ENCODE measurements around the gene ALX4.

ALX4 gene

DNA sequence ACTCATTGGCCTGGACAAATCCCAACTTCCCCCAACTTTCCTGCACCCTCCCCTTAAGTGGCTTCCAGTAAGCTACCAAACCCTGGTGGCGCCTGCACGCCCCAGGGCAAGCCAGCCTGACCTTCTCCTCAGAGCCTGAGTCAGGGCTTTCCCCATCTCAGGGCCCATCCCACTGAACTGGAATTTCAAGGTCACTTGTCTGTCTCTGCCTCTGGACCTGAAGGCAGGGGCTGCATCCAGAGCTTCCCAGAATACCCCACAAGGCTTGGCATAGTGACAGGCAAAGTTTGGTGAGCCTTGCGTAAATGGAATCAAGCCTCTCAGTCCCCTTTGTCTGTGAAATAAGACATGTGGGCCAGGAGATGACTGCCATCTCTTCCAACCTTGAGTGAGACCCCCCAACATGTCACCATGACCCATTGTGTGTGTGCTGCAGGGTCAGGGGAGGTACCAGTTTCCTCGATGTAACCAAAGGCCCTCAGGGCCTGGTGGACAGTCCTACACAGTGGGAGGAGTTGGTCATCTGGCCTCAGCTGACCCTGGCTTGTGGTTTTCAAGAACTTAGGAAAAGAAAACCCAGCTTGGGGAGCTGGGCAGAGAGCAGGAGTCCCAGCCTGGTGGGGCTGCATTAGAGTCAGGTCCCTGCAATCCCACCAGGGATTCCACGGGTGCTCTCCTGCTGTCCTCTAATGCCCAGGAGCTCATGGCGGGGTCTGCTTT, 8.9 kb downstream of the ALX4 start:
- no peak for DNase-seq (ENCODE audit: low spot score)

DNA sequence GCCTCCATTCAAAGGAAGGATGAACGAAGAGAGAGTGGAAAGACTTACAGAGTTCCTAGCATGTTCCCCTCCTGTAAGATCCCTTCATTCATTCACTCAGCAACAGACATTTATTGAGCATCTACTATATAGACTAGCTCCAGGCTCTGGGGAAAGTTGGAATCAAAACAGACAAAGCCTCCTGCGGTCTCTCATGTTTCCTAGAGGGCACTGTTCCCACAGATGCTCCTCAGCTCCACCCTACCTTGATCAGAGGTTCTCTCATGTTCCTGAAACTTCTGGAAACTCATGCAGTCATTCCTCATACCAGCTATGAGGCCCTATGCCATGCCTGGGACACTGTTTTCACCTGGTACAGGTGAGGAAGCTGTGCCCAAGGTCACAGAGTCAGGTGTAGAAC, 11.1 kb downstream of the ALX4 start:
- DNase-seq (ENCODE audit: low spot score) = no peak

DNA sequence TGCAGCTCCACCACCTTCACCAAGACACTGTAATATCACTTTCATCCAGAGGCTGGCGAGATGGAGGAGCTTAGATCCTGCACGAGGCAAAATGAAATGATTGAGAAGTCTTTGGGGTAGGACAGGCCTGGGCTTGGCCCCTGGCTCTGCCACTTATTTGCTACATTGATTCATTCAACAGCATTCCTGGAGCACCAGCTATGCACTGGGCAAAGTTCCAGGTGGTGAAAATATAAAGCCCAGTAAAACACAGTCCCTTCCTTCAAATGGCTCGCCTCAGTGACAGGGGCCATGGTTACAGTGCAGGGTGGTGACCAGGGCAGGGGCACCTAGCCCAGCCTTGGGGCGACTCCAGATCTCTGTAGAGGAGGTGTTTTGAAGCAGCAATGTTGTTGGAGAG, 19.7 kb downstream of the ALX4 start:
- no peak for DNase-seq (ENCODE audit: low spot score)

DNA sequence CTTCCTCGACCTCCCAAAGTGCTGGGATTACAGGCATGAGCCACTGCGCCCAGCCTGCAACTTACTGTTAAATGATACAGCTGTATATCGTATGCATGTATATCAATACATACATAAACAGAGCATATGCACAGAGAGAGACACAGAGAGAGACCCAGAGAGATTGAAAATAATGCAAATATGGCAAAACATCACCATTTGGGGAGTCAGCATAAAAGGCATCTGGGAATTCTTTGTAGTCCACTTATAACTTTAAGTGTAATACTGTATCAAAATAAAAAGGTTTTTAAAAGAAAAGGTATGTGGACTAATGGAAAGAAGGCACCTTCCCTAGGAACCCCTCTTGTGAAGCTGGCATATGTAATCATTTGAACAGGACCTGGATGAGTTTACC, 21.8 kb downstream of the ALX4 start:
- DNase-seq (ENCODE audit: low spot score) = no peak

DNA sequence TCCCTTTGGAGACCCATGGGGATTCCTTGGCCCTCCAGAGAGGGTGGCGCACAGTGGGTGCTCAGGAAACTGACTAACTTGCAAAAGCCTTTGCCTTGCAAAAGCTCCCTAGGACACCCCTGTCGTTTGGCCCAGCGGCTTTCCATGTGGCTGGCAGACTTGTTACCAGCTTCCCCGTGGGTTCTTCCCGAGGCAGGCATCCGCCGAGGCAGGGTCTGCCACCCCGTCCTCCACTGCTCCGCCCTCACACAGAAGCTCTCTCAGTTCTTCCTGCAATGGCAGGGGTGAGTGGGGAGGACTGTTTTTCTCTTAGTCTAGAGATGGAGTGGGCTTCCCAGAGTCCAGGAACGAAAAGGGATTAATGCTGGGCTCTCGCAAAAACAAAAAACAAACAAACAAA, 23.0 kb downstream of the ALX4 start:
- DNase-seq (ENCODE audit: low spot score) = no peak

DNA sequence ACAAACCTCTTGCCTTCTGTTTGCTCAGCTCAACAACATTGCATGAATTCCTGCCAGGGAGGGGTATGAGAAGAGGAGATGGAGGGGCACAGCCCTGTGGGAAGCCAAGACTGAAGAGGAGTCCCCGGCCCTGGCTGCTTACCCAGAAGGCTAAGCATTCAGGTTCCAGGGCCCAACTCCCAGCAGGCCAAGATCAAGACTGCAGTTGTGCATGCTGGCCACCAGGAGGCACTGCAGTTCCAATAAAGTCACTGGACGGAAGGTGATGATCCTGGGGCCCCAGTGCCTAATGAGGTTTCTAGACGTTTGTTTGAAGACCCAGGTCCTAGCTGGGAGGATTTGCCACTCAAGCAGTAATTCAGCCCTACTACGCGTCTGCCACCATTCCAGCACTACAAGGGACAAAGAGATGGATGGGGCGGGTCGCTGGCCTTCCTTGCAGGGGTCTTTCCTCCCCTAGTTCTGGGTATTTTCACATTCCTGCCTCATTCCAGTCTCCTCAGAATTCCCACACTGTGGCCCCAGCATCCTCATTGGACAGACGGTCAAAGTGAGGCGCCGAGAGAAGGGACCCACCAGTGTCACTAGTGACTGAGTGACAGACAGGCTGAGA, 23.6 kb downstream of the ALX4 start:
- peak; percentile 74 for DNase-seq (ENCODE audit: low spot score)

DNA sequence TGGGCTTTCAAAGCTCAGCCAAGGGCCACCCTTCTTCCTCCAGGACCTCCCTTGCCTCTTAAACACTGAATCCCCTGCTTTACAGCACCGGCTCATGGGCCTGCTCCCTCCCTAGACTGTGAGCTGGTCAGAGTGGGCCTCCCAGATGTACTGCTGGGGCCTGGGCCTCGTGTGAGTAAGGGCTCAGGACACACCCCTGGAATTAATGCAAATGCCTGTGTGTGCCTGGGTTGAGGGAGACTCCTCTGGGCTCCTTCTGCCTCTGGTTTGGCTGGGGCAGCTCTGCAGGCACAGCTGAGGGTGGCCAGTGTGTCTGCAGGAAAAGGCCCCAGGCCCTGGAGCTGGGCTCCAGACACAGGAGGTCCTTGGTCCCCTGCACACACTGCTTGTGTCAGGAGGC, 24.2 kb downstream of the ALX4 start:
- no peak for DNase-seq (ENCODE audit: low spot score)

DNA sequence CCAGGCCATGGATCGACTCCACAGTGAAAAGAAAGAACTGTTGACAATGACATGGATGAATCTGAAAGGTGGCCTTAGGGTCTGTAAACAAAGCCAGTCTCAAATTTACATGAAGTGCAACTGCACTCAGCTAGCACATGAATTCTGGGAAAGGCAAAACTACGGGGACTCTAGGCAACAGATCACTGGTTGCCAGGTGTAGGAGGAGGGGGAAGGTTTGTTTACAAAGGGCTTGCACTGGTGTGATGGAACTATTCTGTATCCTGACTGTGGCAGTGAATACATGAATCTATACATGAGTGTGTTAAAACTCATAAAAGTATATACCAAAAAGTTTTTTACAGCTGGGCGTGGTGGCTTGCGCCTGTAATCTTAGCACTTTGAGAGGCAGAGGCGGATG, 27.3 kb downstream of the ALX4 start:
- DNase-seq (ENCODE audit: low spot score) = no peak

DNA sequence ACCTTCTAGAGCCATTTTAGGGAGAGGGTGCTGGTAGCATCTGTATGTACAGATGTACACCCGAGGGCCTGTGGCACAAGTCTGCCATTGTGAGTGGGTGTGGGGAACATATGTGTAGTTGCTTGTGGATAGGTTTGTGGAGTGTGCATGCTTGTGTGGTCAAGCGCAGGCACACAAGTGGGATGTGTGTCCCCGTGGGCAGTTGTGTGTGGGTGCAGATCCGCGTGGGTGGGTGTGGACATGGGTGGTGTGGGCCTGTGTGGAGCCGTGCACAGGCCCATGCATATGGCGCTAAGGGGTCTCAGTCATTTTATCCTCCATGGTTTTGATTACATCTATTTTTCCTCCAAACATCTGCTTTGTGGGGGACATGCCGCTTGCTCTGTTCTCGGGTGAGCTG, 28.8 kb downstream of the ALX4 start:
- DNase-seq (ENCODE audit: low spot score) = no peak

DNA sequence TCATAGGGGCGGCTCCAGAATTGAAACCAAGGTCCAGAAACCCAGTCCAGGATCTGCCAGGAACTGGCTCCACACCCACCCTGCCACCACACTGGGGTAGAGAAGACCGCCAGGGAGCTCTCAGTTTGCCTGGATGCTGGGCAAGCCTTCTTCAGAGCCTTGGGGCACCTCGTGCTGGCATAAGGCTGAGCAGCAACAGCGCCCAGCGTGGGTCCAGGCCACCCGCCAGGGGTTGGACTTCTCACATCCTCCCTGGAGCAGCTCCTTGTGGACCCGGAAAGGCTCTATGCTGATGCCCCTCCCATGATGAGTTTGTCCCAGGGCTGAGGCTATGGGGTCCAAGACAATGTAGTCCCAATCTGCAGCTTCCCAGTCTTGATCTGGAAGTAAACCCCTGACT, 29.7 kb downstream of the ALX4 start:
- DNase-seq (ENCODE audit: low spot score) = no peak

DNA sequence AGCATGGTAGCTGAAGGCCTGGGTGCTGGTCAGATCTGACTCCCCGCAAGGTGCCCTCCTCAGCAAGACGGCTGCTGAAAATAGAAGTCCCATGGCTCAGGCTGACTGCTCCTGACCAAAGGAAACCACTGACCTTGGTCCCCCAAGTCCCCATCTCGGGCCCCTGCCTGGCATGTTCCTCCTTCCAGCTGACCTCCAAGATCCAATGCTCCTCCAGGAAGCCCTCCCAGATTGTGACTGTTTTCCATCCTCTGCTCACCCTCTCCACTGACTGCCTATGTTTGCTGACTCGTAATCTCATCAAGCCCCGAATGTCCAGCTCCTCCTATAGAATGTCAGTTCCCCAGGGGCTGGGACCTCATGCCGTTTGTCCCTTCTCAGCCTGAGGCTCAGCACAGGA, 30.5 kb downstream of the ALX4 start:
- no peak for DNase-seq (ENCODE audit: low spot score)

DNA sequence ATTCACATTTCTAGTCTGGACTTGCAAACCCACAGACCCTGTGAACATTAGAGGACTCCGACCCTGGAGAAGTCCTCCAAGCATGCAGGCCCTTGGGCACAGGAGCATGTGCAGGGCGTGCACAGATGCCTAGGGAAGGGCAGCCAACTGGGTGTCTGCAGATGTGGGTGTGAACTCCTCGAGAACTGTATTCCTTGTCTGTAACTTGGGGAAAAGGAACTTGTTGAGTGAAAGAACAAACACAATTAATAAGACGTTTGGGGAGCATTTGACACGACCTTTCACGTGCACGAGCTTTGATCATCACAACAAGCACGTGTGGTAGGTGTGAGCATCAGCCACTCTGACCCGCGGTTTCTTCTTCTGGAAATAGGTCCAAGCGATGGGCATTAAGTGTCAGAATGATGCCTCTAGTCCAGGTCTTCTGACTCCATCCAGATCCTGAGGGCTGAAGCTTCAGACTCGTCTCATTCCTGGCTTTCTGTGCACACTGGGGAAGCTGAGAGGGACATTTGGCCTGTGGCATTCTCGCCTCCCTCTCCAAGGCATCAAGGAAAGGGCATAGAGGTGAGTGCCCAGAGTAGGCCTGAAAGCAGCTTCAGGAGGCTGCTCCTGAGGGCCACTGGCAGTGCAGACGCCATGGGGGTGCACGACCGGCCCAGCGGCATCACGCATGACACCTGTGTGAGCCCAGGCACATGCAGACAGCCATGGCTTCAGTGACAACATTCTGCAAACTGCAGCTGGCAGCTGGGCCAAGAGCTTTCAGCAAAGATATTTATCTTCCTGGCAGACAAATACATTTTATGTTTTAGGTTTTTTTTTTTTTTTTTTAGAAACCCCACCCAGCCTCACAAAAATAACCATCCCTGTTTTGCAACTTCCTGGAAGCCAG, 32.5 kb downstream of the ALX4 start:
- no peak for DNase-seq (ENCODE audit: low spot score)

DNA sequence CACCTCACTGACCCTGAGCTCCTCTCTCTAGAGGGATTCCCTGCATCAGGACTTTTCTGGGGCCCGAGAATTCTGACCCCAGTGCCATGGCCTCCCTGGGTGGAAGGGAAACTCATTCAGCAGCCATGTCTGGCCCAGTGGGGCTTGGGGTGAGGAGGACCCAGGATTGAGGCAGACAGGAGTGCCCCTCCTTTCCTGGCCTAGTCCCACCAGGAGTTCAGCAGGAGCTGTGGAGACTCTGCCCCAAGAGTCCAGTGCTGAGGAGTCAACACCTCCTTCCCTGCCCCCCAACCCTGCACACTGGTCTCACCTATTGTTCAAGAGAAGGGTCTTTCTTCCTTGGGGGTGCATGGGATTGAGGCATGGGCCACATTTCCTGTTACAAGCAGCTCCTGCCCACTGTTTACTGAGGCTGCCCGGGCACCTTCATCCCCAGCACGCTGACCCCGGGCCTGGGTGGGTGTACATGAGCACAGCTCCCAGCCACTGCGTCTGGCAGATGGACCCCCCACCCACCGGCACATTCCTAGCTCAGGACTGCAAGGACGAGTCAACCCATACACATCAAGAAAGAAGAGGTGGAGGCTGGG, 33.9 kb downstream of the ALX4 start:
- no peak for DNase-seq (ENCODE audit: low spot score)

DNA sequence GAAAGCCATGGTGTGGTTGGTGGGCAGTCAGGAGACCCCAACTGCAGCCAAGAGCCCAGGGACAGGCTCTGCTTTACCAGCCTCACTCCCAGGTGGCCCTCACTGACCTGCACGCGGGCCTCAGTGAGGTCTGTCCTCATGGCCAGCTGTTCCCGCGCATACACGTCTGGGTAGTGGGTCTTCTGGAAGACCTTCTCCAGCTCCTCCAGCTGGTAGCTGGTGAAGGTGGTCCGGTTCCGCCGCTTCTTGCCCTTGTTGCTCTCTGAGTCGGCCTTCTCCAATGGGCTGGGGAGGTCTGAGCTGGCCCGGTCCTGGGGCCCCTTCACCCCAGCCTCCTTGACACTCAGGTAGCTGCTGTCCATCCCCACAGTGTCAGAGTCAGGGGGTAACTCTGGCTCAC, 34.7 kb downstream of the ALX4 start:
- no peak for DNase-seq (ENCODE audit: low spot score)

DNA sequence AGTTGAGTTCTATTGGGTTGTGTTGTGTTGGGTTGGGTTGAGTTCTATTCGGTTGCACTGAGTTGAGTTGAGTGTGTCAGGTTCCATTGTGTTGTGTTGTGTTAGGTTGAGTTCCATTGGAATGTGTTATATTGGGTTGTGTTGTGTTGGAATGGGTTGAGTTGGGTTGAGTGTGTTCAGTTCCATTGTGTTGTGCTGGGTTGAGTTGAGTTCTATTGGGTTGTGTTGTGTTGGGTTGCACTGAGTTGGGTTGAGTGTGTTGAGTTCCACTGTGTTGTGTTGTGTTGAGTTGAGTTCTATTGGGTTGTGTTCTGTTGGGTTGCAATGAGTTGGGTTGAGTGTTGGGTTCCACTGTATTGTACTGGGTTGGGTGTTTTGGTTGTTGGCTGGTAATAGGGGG, 35.5 kb downstream of the ALX4 start:
- DNase-seq (ENCODE audit: low spot score) = no peak

DNA sequence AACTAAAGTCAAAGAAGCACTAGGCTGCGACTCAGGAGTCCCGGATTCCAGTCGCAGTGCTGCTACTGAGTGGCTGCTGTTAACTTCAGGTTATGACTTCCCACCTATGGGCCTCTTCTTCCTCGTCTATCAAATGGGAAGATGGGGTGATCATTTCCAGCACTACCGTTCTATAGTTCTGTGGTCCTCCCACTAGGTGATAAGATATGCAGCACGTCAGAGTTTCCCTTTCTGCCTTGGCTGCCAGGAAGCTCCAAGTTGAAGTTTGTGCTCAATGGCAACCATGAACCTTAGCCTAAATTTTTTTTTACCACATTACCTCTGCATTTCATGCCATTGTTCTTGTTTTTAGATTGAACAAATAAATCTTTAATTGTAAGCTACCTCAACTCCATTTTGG, 38.7 kb downstream of the ALX4 start:
- DNase-seq (ENCODE audit: low spot score) = no peak

DNA sequence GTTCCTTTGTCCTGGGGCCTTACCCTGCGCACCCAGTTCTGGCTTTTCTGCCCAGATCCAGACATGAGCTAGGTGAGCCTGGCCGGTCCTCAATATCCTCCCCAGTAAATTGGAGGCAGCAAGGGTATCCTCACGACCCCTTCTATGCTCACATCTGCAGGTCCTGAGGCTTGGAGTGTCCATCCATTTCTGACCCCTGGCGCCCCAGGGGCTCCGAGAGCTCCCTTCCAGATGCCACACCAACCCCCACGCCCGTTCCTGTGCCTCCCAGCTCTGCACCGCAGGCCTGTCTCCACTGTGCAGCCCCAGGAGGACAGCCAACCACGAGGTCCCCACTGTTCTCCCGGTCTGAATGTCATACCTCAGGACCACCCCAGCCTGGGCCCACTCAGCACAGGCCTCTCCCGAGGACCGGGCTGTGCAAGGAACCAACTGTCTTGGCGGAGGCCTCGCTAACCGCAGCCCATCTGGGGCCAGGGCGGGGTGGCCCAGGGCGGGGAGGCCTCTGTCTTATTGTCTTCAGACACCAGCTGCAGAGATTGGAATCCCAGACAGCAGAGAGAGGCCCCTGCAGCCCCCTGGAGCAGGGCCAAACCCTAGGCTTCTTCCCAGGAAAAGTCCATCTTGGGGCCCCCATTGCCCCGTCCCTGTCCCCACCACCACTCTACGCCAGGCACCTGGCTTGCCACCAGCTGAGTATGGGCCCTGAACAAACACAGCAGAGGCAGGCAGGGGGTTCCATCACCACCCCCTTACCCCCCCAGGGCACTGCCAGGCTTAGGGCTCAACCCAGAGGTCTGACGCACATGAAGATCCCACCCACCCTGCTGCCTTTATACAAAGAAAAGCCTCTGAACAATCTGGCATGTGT, 39.3 kb downstream of the ALX4 start:
- DNase-seq (ENCODE audit: low spot score) = no peak

DNA sequence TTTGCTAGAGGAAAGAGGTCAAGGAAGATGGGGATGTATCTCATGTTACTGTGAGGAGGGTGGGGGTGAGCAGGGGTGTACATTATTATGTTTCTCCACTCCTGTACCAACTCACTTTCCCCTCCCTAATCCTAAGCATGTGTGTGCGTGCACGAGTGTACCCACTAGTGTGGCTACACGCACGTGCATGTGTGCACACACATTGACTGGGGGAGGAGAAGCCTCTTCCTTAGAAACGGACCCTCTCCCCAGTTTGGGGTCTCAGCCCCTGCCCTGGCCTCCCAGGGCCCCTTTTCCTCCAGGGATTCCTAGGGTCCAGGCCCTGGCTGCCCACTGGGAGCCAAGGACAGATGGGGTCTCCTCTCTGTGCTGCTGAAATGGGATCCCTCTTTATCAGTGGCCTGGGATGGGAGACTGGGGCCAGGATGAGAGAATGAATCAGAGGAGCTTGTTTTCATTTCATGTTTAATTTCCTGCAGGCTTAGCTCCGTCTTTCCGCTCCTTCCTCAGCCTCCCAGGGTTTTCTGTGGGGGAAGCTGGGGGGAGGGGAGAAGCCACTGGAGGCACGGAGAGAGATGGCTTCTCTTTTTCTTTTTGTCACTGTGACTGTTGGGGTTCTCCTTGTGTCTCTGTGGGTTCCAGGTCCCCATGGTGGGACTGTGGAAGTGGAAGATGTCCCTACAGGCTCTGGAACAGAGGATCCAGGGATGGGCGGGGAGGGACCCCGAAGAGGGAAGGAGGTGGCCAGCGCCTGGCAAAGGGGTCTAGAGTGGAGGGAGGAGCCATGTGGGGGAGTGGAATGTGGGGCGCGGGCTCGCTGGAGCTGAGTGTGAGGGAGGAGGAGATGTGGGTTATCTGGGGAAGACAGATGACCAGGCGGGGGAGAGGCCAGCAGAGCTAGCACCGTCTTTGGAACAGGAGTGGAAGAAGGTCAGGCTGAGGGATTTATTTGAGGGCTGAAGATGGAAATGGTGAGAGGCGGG, 40.3 kb downstream of the ALX4 start:
- no peak for DNase-seq (ENCODE audit: low spot score)

DNA sequence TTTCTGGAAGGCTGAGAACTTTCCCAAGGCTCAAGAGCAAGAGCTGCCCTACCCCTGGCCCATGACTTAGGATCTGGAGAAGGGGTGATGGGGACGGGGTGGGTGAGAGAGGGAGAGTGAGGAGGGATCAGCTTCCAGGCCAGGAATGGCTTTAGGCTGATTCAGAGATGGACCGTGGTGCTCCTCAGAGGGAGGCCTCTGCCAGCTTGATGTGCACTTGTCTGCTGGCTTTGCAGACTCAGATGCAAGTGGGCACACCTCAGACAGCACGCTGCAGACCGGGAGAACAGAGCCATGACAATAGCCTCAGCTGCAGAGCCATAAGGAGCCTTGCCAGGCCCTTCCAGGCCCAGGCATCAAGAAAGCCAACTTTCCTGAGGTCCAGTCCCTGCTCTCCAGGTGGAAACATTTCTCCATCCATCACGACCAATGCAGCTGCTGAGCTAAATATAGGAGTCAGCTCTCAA, 41.3 kb downstream of the ALX4 start:
- no peak for DNase-seq (ENCODE audit: low spot score)
